RWPE1 (cell line): ENCODE results near the gene LRRC8E.

ENCODE experiments used
- CTCF ChIA-PET: fragments of 350-600 bp; sonication (Branson Sonifier 250); formaldehyde crosslinking; extraction: SDS; loops from one replicate; lab custom pipeline; 2021; lab: Yijun Ruan, JAX
- POLR2A ChIA-PET: fragments of 400-600 bp; formaldehyde crosslinking; extraction: SDS; loops from one replicate; lab custom pipeline; 2020; ENCODE audit warnings: antibody characterized with exemption; ENCODE audit not compliant: low non-redundant PET; lab: Yijun Ruan, JAX
- DNase-seq: peaks from one replicate; pipeline ENCODE4 v3.0.0; 2012; ENCODE audit warnings: low spot score
- H3K27ac ChIP-seq: fragments of 450-650 bp; 2 replicates; pipeline ENCODE4 v1.5.1; 2017
- CTCF ChIP-seq: fragments of 450-650 bp; conservative IDR thresholded peaks from 2 replicates; pipeline ENCODE4 v1.5.1; 2017; ENCODE audit warnings: low read depth, mild to moderate bottlenecking

Gene LRRC8E

GRCh38 chr19:7922836-7923195, 34.5 kb downstream of the LRRC8E start:
- TF ChIP-seq CTCF, result no peak
- CTCF ChIA-PET, result interaction anchor here (0.6 kb wide), 1 partner anchor 36 kb away, joined by 3 read pairs; no protein-coding TSS in a partner anchor
- no peak for DNase-seq
- POLR2A ChIA-PET, result no interaction called here
- peak overlapping the region; percentile 88 for H3K27ac ChIP-seq

- peak overlapping the region; percentile 42 for H3K27ac ChIP-seq
- POLR2A ChIA-PET, result no interaction called here
- CTCF ChIA-PET, result interaction anchor here (0.6 kb wide), 2 partner anchors 37 to 70 kb away, joined by 3 read pairs; no protein-coding TSS in a partner anchor
- DNase-seq, result no peak
- no peak for TF ChIP-seq CTCF
Measured at GRCh38 chr19:7923295-7924191, 35.2 kb downstream of the LRRC8E start.

- ChIA-PET POLR2A (no interaction called here), CTCF (interaction anchor here (0.6 kb wide), 2 partner anchors 71 to 161 kb away, joined by 3 to 5 read pairs; no protein-coding TSS in a partner anchor)
- H3K27ac ChIP-seq, result peak overlapping the region; percentile 42
- DNase-seq, result no peak
- TF ChIP-seq CTCF, result no peak
Measured at GRCh38 chr19:7924241-7924640, 35.9 kb downstream of the LRRC8E start.

- no peak for TF ChIP-seq CTCF
- H3K27ac ChIP-seq, result no peak overlapping the region; the same call in 1 of the 2 replicates
- no peak for DNase-seq
- ChIA-PET CTCF (interaction anchor here (0.6 kb wide), 1 partner anchor 161 kb away, joined by 5 read pairs; no protein-coding TSS in a partner anchor), POLR2A (no interaction called here)
Measured at GRCh38 chr19:7924651-7925170, 36.4 kb downstream of the LRRC8E start.

GRCh38 chr19:7925171-7925851, 37.0 kb downstream of the LRRC8E start:
- H3K27ac ChIP-seq, result peak overlapping the region; percentile 95; the same call in 1 of the 2 replicates
- ChIA-PET POLR2A (no interaction called here), CTCF (no interaction called here)
- TF ChIP-seq CTCF, result peak; percentile 78
- DNase-seq, result peak; percentile 53
